ENCODE results near the gene PPP6R2. TPM values are rescaled to one million over a fixed set of nuclear protein-coding genes. Genes with fewer than 3 reads are reported as not detected.

PPP6R2 gene
- total and polyA plus RNA-seq, 7 experiments from 2014 or later = 17.0 to 88.1 (median 63.9) TPM

DNA sequence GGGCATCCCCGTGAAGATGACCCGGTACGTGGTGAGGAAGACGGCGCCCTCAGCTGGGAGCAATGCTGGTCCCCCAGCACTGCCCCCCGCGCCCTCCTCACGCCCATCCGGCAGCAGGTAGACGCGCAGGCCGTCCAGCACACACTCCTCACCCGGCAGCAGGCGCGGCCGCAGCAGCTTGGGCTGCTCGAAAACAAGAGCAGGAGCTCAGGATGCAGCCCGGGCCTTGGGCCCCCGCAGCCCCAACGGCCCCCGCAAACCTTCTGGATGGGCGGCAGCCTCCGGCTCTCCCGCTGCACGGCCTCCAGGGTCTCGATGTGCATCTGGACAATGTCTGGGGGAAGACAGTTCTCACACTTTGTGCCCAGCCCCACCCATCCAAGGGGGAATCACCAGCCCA, 118.4 kb downstream of the PPP6R2 start:
- no peaks in the 10 kb centered on the region for H3K27me3 Mint-ChIP-seq
- ATAC-seq (no peak), DNase-seq (no peak)
- ChIA-PET POLR2A (interaction anchor here (0.6 kb wide), 1 partner anchor 154 kb away, joined by 3 read pairs; no protein-coding TSS in a partner anchor), CTCF (no interaction called here)
- H3K4me3 ChIP-seq (ENCODE audit: low read length) = no peak overlapping the region
- no peaks in the 10 kb centered on the region for H3K4me1 ChIP-seq (ENCODE audit: control insufficient read depth in 2 of 2, insufficient read depth in 2 of 2, low read length in 2 of 2)
- peaks cover 0 to 29% (median 10%) of the 10 kb centered on the region in 5 donors for H3K36me3 Mint-ChIP-seq
- intact Hi-C loops (cut with micrococcal nuclease) = no loop called here
- no peaks in the 10 kb centered on the region for H3K9me3 Mint-ChIP-seq
- no peaks in the 10 kb centered on the region for H3K27me3 ChIP-seq (ENCODE audit: control insufficient read depth in 2 of 2, insufficient read depth in 2 of 2, low read length in 2 of 2)
- H3K36me3 ChIP-seq (ENCODE audit: control insufficient read depth in 2 of 3, insufficient read depth in 3 of 3, low read length in 3 of 3) = peaks cover 9 to 100% (median 35%) of the 10 kb centered on the region in 3 experiments
- H3K27ac ChIP-seq (ENCODE audit: low read depth, low read length) = no peak overlapping the region
- peaks cover 0 to 12% (median 2%) of the 10 kb centered on the region in 7 donors for H3K4me1 Mint-ChIP-seq
- no peak overlapping the region for H3K4me3 Mint-ChIP-seq
- H3K27ac Mint-ChIP-seq = no peak overlapping the region
- no peaks in the 10 kb centered on the region for H3K9me3 ChIP-seq (ENCODE audit: control insufficient read depth in 2 of 3, low read length in 3 of 3)

- H3K4me3 ChIP-seq (ENCODE audit: low read length) = no peak overlapping the region
- DNase-seq = no peak
- ChIA-PET CTCF (no interaction called here), POLR2A (interaction anchor here (0.6 kb wide), 1 partner anchor 154 kb away, joined by 3 read pairs; no protein-coding TSS in a partner anchor)
- Mint-ChIP-seq H3K27me3 (no peaks in the 10 kb centered on the region), H3K36me3 (peaks cover 0 to 34% (median 14%) of the 10 kb centered on the region in 5 donors), H3K27ac (no peak overlapping the region), H3K9me3 (no peaks in the 10 kb centered on the region), H3K4me1 (peaks cover 5 to 17% (median 6%) of the 10 kb centered on the region in 7 donors), H3K4me3 (no peak overlapping the region)
- no peaks in the 10 kb centered on the region for H3K4me1 ChIP-seq (ENCODE audit: control insufficient read depth in 2 of 2, insufficient read depth in 2 of 2, low read length in 2 of 2)
- intact Hi-C loops (cut with micrococcal nuclease) = no loop called here
- no peak overlapping the region for H3K27ac ChIP-seq (ENCODE audit: low read depth, low read length)
- no peaks in the 10 kb centered on the region for H3K27me3 ChIP-seq (ENCODE audit: control insufficient read depth in 2 of 2, insufficient read depth in 2 of 2, low read length in 2 of 2)
- H3K36me3 ChIP-seq (ENCODE audit: control insufficient read depth in 2 of 3, insufficient read depth in 3 of 3, low read length in 3 of 3) = peaks cover 9 to 100% (median 33%) of the 10 kb centered on the region in 3 experiments
- no peaks in the 10 kb centered on the region for H3K9me3 ChIP-seq (ENCODE audit: control insufficient read depth in 2 of 3, low read length in 3 of 3)
- no peak for ATAC-seq
Observed at GRCh38 chr22:50461979-50462540, 118.9 kb downstream of the PPP6R2 start.

DNA sequence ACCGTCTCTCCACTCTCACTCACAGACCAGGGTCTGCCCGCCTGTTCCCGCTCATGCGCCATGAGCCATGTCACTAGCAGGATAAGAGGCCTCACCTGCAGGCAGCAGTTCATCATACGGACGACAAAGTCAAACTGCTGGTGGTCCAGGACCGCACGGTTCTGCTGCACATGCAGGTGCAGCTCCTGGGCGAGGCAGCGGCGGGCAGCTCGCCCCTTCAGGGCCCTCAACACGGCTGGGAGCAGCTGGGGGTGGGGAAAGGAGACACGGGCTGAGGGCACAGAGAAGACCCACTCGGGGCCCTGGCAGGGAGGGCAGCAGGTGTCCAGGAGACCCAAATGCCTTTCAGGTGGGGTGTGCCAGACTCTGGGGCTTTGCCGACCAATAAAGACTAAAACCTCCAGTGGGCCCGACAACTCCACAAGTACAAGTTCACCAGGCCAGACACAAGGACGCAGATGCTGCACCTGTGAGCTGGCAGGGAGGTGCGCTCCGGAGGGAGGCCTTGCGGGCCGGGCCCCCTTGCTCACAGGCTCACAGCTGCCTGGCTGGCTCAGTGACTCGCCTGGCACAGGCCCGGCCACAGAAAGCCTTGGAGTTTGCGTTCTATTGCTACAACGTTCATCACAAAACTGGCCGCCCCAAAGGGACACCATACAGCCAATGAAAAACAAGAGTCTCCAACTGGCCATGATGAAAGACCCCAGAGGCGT, 120.2 kb downstream of the PPP6R2 start:
- H3K4me1 ChIP-seq (ENCODE audit: control insufficient read depth in 2 of 2, insufficient read depth in 2 of 2, low read length in 2 of 2) = peaks cover 0 to 4% of the 10 kb centered on the region in 2 donors
- H3K27ac ChIP-seq (ENCODE audit: low read depth, low read length) = no peak overlapping the region
- Mint-ChIP-seq H3K36me3 (peaks cover 0 to 28% (median 12%) of the 10 kb centered on the region in 5 donors), H3K9me3 (no peaks in the 10 kb centered on the region), H3K4me1 (peaks cover 3 to 14% (median 7%) of the 10 kb centered on the region in 7 donors), H3K27me3 (no peaks in the 10 kb centered on the region), H3K4me3 (no peak overlapping the region), H3K27ac (peak overlapping the region in 2 of 9 donors; percentile 33 to 64)
- DNase-seq = no peak
- no peak overlapping the region for H3K4me3 ChIP-seq (ENCODE audit: low read length)
- intact Hi-C loops (cut with micrococcal nuclease) = no loop called here
- CTCF ChIA-PET = interaction anchor here (1.0 kb wide), 1 partner anchor 158 kb away, joined by 4 read pairs; no protein-coding TSS in a partner anchor
- no peaks in the 10 kb centered on the region for H3K9me3 ChIP-seq (ENCODE audit: control insufficient read depth in 2 of 3, low read length in 3 of 3)
- POLR2A ChIA-PET = interaction anchor here (1.2 kb wide), 1 partner anchor 63 kb away, joined by 3 read pairs; the partner anchor contains the start of gene SCO2
- no peak for ATAC-seq
- peaks cover 9 to 99% (median 29%) of the 10 kb centered on the region in 3 experiments for H3K36me3 ChIP-seq (ENCODE audit: control insufficient read depth in 2 of 3, insufficient read depth in 3 of 3, low read length in 3 of 3)
- no peaks in the 10 kb centered on the region for H3K27me3 ChIP-seq (ENCODE audit: control insufficient read depth in 2 of 2, insufficient read depth in 2 of 2, low read length in 2 of 2)

- ChIA-PET CTCF (interaction anchor here (2.4 kb wide), 1 partner anchor 33 kb away, joined by 6 read pairs; no protein-coding TSS in a partner anchor), POLR2A (interaction anchor here (1.2 kb wide), 1 partner anchor 61 kb away, joined by 3 read pairs; the partner anchor contains the start of gene SCO2)
- H3K4me1 Mint-ChIP-seq = peaks cover 9 to 25% (median 17%) of the 10 kb centered on the region in 7 donors
- H3K4me3 Mint-ChIP-seq = no peak overlapping the region
- H3K27ac ChIP-seq (ENCODE audit: low read depth, low read length) = no peak overlapping the region
- H3K9me3 Mint-ChIP-seq = no peaks in the 10 kb centered on the region
- no peaks in the 10 kb centered on the region for H3K27me3 Mint-ChIP-seq
- H3K36me3 ChIP-seq (ENCODE audit: control insufficient read depth in 2 of 3, insufficient read depth in 3 of 3, low read length in 3 of 3) = peaks cover 9 to 95% (median 29%) of the 10 kb centered on the region in 3 experiments
- H3K4me3 ChIP-seq (ENCODE audit: low read length) = no peak overlapping the region
- H3K27me3 ChIP-seq (ENCODE audit: control insufficient read depth in 2 of 2, insufficient read depth in 2 of 2, low read length in 2 of 2) = no peaks in the 10 kb centered on the region
- ATAC-seq (no peak), DNase-seq (no peak)
- H3K9me3 ChIP-seq (ENCODE audit: control insufficient read depth in 2 of 3, low read length in 3 of 3) = no peaks in the 10 kb centered on the region
- H3K4me1 ChIP-seq (ENCODE audit: control insufficient read depth in 2 of 2, insufficient read depth in 2 of 2, low read length in 2 of 2) = peaks cover 11 to 15% of the 10 kb centered on the region in 2 donors
- peaks cover 0 to 25% (median 9%) of the 10 kb centered on the region in 5 donors for H3K36me3 Mint-ChIP-seq
- no peak overlapping the region for H3K27ac Mint-ChIP-seq
- intact Hi-C loops (cut with micrococcal nuclease) = no loop called here
Observed at GRCh38 chr22:50464451-50464850, 121.3 kb downstream of the PPP6R2 start.

- no peak overlapping the region for H3K4me3 ChIP-seq (ENCODE audit: low read length)
- ATAC-seq (no peak), DNase-seq (no peak)
- peaks cover 9 to 86% (median 29%) of the 10 kb centered on the region in 3 experiments for H3K36me3 ChIP-seq (ENCODE audit: control insufficient read depth in 2 of 3, insufficient read depth in 3 of 3, low read length in 3 of 3)
- H3K4me1 ChIP-seq (ENCODE audit: control insufficient read depth in 2 of 2, insufficient read depth in 2 of 2, low read length in 2 of 2) = peaks cover 17 to 22% of the 10 kb centered on the region in 2 donors
- H3K9me3 Mint-ChIP-seq = no peaks in the 10 kb centered on the region
- POLR2A ChIA-PET = interaction anchor here (0.7 to 1.3 kb wide), 2 partner anchors 33 to 60 kb away, joined by 3 to 4 read pairs; partner anchors contain the start of gene SCO2
- H3K27me3 Mint-ChIP-seq = no peaks in the 10 kb centered on the region
- CTCF ChIA-PET = interaction anchor here (2.4 kb wide), 1 partner anchor 33 kb away, joined by 6 read pairs; no protein-coding TSS in a partner anchor
- H3K9me3 ChIP-seq (ENCODE audit: control insufficient read depth in 2 of 3, low read length in 3 of 3) = no peaks in the 10 kb centered on the region
- no peak overlapping the region for H3K27ac Mint-ChIP-seq
- peaks cover 12 to 33% (median 26%) of the 10 kb centered on the region in 7 donors for H3K4me1 Mint-ChIP-seq
- no peak overlapping the region for H3K4me3 Mint-ChIP-seq
- intact Hi-C loops (cut with micrococcal nuclease) = no loop called here
- H3K27ac ChIP-seq (ENCODE audit: low read depth, low read length) = no peak overlapping the region
- H3K27me3 ChIP-seq (ENCODE audit: control insufficient read depth in 2 of 2, insufficient read depth in 2 of 2, low read length in 2 of 2) = no peaks in the 10 kb centered on the region
- peaks cover 0 to 23% (median 9%) of the 10 kb centered on the region in 5 donors for H3K36me3 Mint-ChIP-seq
Observed at GRCh38 chr22:50465066-50465930, 122.2 kb downstream of the PPP6R2 start.

DNA sequence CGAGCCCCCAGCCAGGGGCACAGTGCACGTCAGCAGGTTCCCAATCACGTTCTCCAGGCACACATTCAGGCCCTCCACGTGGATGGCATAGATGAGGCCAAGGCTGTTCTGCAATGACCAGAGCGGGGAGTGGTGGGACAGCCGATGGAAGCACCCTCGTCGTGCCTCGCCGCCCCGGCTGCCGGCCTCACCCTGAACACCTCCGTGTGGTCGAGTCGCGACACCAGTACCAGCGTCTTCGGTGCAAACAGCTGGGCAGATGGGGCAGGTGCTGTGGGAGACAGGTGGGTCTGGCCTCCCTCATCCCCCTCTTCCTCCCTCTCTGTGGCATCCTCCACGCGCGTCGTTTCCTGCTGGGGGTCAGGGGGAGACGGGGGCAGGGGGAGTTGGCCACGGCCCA, 124.2 kb downstream of the PPP6R2 start:
- ChIA-PET CTCF (interaction anchor here (0.9 to 1.8 kb wide), 2 partner anchors 8 to 16 kb away, joined by 3 to 6 read pairs; no protein-coding TSS in a partner anchor), POLR2A (interaction anchor here (1.9 to 2.0 kb wide), 2 partner anchors 10 to 14 kb away, joined by 6 to 8 read pairs; partner anchors contain the start of gene ADM2)
- Histone ChIP-seq H3K27me3 (ENCODE audit: control insufficient read depth in 2 of 2, insufficient read depth in 2 of 2, low read length in 2 of 2) (no peaks in the 10 kb centered on the region), H3K27ac (ENCODE audit: low read depth, low read length) (no peak overlapping the region), H3K4me1 (ENCODE audit: control insufficient read depth in 2 of 2, insufficient read depth in 2 of 2, low read length in 2 of 2) (peaks cover 37 to 42% of the 10 kb centered on the region in 2 donors), H3K9me3 (ENCODE audit: control insufficient read depth in 2 of 3, low read length in 3 of 3) (no peaks in the 10 kb centered on the region), H3K36me3 (ENCODE audit: control insufficient read depth in 2 of 3, insufficient read depth in 3 of 3, low read length in 3 of 3) (peaks cover 9 to 66% (median 22%) of the 10 kb centered on the region in 3 experiments), H3K4me3 (ENCODE audit: low read length) (no peak overlapping the region)
- H3K4me3 Mint-ChIP-seq = peak overlapping the region in 2 of 10 donors; percentile 64
- ATAC-seq (no peak), DNase-seq (no peak)
- intact Hi-C loops (cut with micrococcal nuclease) = no loop called here
- peaks cover 30 to 51% (median 46%) of the 10 kb centered on the region in 7 donors for H3K4me1 Mint-ChIP-seq
- peaks cover 0 to 16% (median 7%) of the 10 kb centered on the region in 5 donors for H3K36me3 Mint-ChIP-seq
- H3K27me3 Mint-ChIP-seq = no peaks in the 10 kb centered on the region
- H3K9me3 Mint-ChIP-seq = no peaks in the 10 kb centered on the region
- peak overlapping the region in 7 of 9 donors; percentile 51 to 91 (median 83) for H3K27ac Mint-ChIP-seq

Measured in naive thymus-derived CD4-positive, alpha-beta T cell (primary cell).